Natural killer cell (primary cell): ENCODE measurements around the gene FCHO2. TPM values are rescaled to one million over a fixed set of nuclear protein-coding genes. Genes with fewer than 3 reads are reported as not detected.
"Not testable (repeated sequence)": the region's sequence is repeated elsewhere in the genome, so short reads cannot be mapped to it uniquely, and the experiment has no call there.

Experiments
- ATAC-seq, 3 donors: fragments of 150-1000 bp in 2 of 3; fragments of 200-7000 bp in 1 of 3; cut with Tn5 transposase; 1 replicate in 1 of 3; 2 replicates in 2 of 3; pipeline ENCODE4 v1.10.0; 2021; ENCODE audit warnings: mild to moderate bottlenecking in 2 of 3, moderate library complexity in 2 of 3
- DNase-seq, 2 donors: peaks; one replicate each; pipeline versions ENCODE4 v3.0.0 to v3.0.0-alpha.2; 2013 to 2021; ENCODE audit warnings: mixed read lengths in 1 of 2
- H3K27ac ChIP-seq: one replicate; pipeline ENCODE4 v1.5.1; 2013; ENCODE audit warnings: mild to moderate bottlenecking, low read length
- H3K27me3 ChIP-seq: one replicate; pipeline ENCODE4 v1.6.1; 2013; ENCODE audit warnings: low read length; ENCODE audit not compliant: control insufficient read depth, insufficient read depth
- H3K36me3 ChIP-seq: one replicate; pipeline ENCODE4 v1.6.1; 2013; ENCODE audit warnings: low read length; ENCODE audit not compliant: control insufficient read depth, insufficient read depth
- H3K4me1 ChIP-seq: one replicate; pipeline ENCODE4 v1.6.1; 2013; ENCODE audit warnings: low read length; ENCODE audit not compliant: control insufficient read depth, insufficient read depth
- H3K4me3 ChIP-seq: one replicate; pipeline ENCODE4 v1.5.1; 2013; ENCODE audit warnings: low read length
- H3K9me3 ChIP-seq: one replicate; pipeline ENCODE4 v1.6.1; 2013; ENCODE audit warnings: low read length; ENCODE audit not compliant: control insufficient read depth, insufficient read depth
- H3K27ac Mint-ChIP-seq, 2 donors: one replicate each; pipeline ENCODE4 v1.8.0; 2022; ENCODE audit warnings: mild to moderate bottlenecking in 2 of 2, mixed read lengths in 2 of 2, moderate library complexity in 1 of 2
- H3K27me3 Mint-ChIP-seq, 2 donors: one replicate each; pipeline ENCODE4 v1.8.0; 2022; ENCODE audit warnings: low read depth in 2 of 2, mixed read lengths in 2 of 2
- H3K36me3 Mint-ChIP-seq: one replicate; pipeline ENCODE4 v1.8.0; 2022; ENCODE audit warnings: mixed read lengths
- H3K4me1 Mint-ChIP-seq, 2 donors: one replicate each; pipeline ENCODE4 v1.8.0; 2022; ENCODE audit warnings: mixed read lengths in 2 of 2
- H3K4me3 Mint-ChIP-seq: one replicate; pipeline ENCODE4 v1.8.0; 2022; ENCODE audit warnings: mild to moderate bottlenecking, moderate library complexity, mixed read lengths
- H3K9me3 Mint-ChIP-seq, 2 donors: one replicate each; pipeline ENCODE4 v1.8.0; 2022; ENCODE audit warnings: mixed read lengths in 2 of 2
- CTCF ChIP-seq: fragments of 200-600 bp; IDR thresholded peaks from one replicate; pipeline ENCODE4 v1.8.0; 2022; ENCODE audit warnings: antibody characterized with exemption
- WGBS: methylation state at CpG from one replicate; pipeline ENCODE4 v1.1.7; 2013; ENCODE audit warnings: missing lambda C conversion rate; ENCODE audit not compliant: insufficient coverage; 5-methylcytosine and 5-hydroxymethylcytosine counted together
- intact Hi-C: fragments of 100-400 bp; cut with micrococcal nuclease; formaldehyde crosslinking; loops from one replicate; pipeline ENCODE4 v1.14.2; 2022
- total RNA-seq, 4 donors: library from RNA; stranded (reverse); fragments of 120-200 nt in 1 of 4; gene quantifications; one replicate each; pipeline versions ENCODE4 v1.2.3 to v1.2.4, GENCODE V29; 2013 to 2022

FCHO2 gene
- total RNA-seq, 3 donors from 2014 or later (not counting 1 experiment from before 2014, with no cell fraction given), result 18.5 to 23.4 (median 22.7) TPM

- Histone ChIP-seq H3K4me3 (no peak overlapping the region), H3K4me1 (no peaks in the 10 kb centered on the region), H3K36me3 (no peaks in the 10 kb centered on the region), H3K27me3 (no peaks in the 10 kb centered on the region), H3K27ac (no peak overlapping the region), H3K9me3 (no peaks in the 10 kb centered on the region)
- Mint-ChIP-seq H3K27ac (no peak overlapping the region), H3K4me1 (no peaks in the 10 kb centered on the region), H3K4me3 (no peak overlapping the region), H3K36me3 (no peaks in the 10 kb centered on the region), H3K9me3 (no peaks in the 10 kb centered on the region), H3K27me3 (no peaks in the 10 kb centered on the region)
- DNase-seq (no peak), ATAC-seq (no peak)
- intact Hi-C loops, result no loop called here
- 91% methylated on average over 4 of the region's 4 CpGs for WGBS
- no peak for TF ChIP-seq CTCF
These were observed 66.8 kb downstream of the FCHO2 start for GRCh38 chr5:73022471-73023169.

- H3K36me3 ChIP-seq, intact Hi-C loops, H3K36me3 Mint-ChIP-seq, H3K9me3 ChIP-seq, H3K27me3 ChIP-seq, DNase-seq, H3K4me1 ChIP-seq, H3K27ac ChIP-seq, H3K27me3 Mint-ChIP-seq, H3K4me3 Mint-ChIP-seq, H3K9me3 Mint-ChIP-seq, ATAC-seq, H3K27ac Mint-ChIP-seq, H3K4me1 Mint-ChIP-seq, H3K4me3 ChIP-seq: not testable (repeated sequence)
- 95% methylated on average over 5 of the region's 9 CpGs for whole genome bisulfite sequencing
These were observed 69.2 kb downstream of the FCHO2 start for GRCh38 chr5:73024946-73025544.

- H3K4me1 ChIP-seq, result no peaks in the 10 kb centered on the region
- Mint-ChIP-seq H3K9me3 (no peaks in the 10 kb centered on the region), H3K27me3 (no peaks in the 10 kb centered on the region), H3K4me3 (no peak overlapping the region), H3K27ac (no peak overlapping the region), H3K4me1 (no peaks in the 10 kb centered on the region), H3K36me3 (no peaks in the 10 kb centered on the region)
- ATAC-seq, result no peak
- intact Hi-C loops, result no loop called here
- no peak overlapping the region for H3K27ac ChIP-seq
- H3K4me3 ChIP-seq, result no peak overlapping the region
- DNase-seq, result no peak
- H3K9me3 ChIP-seq, result no peaks in the 10 kb centered on the region
- H3K36me3 ChIP-seq, result no peaks in the 10 kb centered on the region
- 80% methylated on average over 1 of the region's 2 CpGs for WGBS
- no peak for TF ChIP-seq CTCF
- H3K27me3 ChIP-seq, result no peaks in the 10 kb centered on the region
These were observed 71.5 kb downstream of the FCHO2 start for GRCh38 chr5:73027361-73027760.

GRCh38 chr5:73027816-73028215, 72.0 kb downstream of the FCHO2 start:
- Histone ChIP-seq H3K36me3 (no peaks in the 10 kb centered on the region), H3K9me3 (no peaks in the 10 kb centered on the region), H3K4me3 (no peak overlapping the region), H3K27me3 (no peaks in the 10 kb centered on the region), H3K4me1 (no peaks in the 10 kb centered on the region), H3K27ac (no peak overlapping the region)
- Mint-ChIP-seq H3K4me1 (no peaks in the 10 kb centered on the region), H3K36me3 (no peaks in the 10 kb centered on the region), H3K27ac (no peak overlapping the region), H3K27me3 (no peaks in the 10 kb centered on the region), H3K9me3 (no peaks in the 10 kb centered on the region), H3K4me3 (no peak overlapping the region)
- WGBS, result 83% methylated on average over 3 of the region's 4 CpGs
- no peak for TF ChIP-seq CTCF
- DNase-seq, result no peak
- ATAC-seq, result no peak
- intact Hi-C loops, result no loop called here
